Activated CD8-positive, alpha-beta memory T cell treated with anti-CD3 and anti-CD28 coated beads for 1 hour (primary cell): ENCODE measurements around the gene GOT1.

Experiments used
- DNase-seq, 2 donors: peaks; one replicate each; pipeline ENCODE4 v3.0.0-alpha.2; 2020; ENCODE audit warnings: low read depth in 1 of 2; ENCODE audit errors: extremely low read depth in 1 of 2

The GOT1 gene

DNA sequence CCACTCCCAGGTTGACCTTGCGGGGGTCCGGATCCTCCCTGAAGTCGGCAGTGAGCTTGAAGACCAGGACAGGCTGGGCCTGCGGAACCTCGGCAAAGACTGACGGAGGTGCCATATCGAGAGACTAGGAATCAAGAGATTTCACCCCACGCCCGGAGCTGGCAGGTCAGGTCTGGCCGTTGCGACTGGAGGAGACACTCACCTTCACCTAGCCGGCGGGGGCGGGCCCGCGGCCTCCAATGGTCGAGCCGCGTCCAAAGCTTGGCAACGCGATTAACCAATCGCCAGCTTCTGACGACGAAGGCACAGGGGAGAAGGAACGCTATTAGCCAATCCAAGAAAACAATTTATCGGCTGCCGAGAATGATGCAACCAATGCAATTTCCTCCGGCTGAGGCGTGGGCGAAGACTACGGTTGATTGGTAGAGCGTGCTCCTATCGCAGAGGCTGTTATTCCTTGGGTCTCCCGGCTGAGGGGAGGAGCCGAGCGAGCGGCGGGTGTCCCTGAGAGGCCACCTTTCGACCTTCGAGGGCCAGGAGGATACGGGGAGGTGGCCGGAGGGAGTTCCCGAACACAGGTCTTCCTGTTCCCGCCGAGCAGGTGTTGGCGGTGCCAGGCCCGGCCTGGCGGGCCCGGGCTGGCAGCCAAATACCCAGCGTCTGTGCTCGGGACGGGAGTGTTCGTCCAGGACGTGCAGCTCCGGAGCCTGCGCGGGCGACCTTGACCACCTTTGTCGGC is at the start of gene GOT1:
Gene GOT1, minus strand, starts transcription at position 174 of the 739 bp plus-strand sequence. Its CDS starts 59 bp downstream, at position 115.
- DNase-seq, result peak; percentile 80

DNA sequence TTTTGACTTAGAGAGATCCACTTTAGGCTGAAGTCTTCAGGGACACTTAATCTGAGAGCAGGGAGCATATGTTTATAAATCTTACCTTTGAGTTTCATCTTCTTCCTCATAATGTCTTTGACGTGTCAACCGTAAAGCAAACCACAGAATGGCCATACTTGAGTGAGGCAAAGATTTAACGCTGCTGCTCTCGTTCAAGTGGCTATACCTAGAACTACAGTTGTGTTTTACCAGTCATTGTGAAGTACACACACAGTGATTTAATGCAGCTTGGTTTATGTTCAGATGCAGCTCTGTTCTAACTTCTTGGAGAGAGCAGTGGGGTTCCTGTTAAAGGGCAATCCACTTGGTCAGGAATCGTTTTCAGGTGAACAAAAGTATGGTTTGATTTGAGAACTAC is 39.9 kb upstream of the GOT1 start:
- DNase-seq, result no peak

DNA sequence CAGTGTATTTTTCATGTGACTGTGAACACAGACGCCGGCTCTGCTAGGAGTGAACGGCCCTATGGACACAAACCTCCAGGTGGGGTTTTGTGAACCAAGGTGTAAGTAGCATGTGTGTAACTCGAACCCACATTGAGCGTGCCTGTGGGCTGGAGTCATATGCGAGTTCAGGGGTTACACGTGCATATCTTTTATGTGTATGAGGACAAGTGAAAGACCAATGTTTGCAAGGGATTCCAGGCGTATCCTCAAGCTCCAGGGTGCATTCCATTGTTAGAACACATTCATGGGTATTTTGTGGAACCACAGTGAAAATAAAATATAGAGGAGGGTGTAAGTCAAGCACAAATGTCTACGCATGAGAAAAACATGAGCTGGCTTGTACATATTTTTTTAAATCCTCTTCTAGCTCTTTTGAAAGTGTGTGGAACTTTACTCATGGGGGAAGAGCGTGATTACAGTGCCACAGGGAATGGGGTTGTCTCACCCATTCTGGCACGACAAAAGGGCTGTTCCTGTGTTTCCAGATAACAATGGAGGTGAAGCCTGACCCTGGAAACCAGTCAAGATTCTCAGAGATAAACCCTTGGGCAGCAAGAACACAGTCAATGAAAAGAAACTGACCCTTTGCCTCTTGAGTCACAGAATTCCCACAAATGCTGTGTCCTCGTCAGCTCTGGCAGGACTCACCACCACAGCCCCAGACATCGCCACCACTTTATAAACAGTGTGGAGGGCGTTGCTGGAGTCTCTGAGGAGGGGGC is 37.0 kb upstream of the GOT1 start:
- no peak for DNase-seq

DNA sequence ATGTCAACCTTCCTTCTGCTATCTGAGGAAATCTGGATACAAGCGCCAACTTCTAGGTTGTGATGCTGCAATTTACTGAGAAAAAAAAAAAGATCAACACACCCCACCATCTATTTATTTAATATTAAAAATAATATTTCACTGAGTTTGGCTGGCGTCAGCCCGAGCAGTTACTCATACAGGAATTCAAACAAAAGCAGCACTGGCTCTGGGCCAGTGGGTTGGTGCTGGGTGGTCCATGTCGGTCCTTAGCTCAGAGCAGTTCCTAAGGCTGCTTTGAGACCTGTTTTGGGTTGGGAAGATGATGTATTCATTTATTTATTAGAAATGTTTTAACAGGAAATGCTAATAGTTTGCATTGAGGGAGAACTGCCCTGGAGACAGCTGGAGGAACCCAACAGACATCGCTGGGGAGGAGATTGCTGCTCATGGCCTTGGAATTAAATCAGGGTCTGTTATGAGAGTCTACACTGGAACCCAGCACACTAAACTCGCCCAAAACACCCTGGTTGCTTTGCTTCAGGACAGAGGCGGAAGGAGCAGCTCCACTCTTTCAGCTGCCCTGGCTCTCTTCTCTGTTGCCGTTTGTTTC is 36.3 kb upstream of the GOT1 start:
- no peak for DNase-seq

DNA sequence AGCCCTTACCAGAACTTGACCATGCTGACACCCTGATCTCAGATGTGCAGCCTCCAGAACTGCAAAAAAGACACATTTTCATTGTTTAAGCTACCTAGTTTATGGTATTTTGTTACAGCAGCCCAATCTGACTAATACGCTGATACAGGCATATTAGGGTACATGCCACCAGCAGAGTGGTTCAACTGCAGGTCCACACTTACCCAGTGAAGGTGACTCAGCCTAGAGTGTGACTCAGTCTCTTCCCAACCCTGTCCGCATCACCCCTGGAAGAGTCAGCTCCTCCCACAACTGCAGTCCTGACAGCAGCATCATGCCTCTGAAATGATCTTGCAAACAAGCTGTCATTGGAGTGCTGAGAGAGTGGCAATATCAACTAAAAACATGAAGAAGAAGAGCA is 30.8 kb upstream of the GOT1 start:
- DNase-seq, result no peak

DNA sequence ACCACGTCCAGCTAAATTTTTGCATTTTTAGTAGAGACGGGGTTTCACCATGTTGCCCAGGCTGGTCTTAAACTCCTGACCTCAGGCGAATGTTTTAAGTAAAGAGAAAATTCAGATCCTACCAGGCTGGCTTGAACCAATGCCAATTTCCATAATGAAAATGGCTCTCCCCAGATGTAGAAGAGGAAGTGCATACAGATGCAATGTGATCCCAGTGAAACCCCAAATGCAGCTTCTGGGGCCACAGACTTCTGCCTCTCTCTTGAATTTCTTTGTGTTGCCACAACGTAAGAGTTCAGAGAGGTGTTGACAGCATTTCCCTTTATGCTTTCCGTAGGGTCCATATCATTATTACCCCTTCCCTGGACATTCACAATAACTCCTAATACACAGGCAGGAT is 29.6 kb upstream of the GOT1 start:
- no peak for DNase-seq

DNA sequence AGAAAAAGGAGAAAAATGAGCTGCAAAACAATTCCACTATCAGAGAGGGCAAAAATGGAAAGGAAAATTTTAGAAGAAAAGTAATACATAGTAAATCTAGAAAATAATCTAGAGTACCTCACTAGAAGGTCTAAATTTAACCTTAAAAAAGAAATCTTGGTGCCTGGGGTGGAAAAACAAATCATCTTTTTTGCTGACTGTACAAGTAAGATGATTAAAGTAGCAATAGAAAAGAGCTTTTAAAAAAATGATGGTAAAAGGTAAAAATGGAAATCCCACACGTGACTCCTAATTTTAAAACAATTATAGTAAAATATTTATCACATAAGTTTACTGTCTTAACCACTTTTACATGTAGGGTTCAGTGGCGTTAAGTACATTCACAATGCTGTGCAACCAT is 28.8 kb upstream of the GOT1 start:
- DNase-seq, result no peak

DNA sequence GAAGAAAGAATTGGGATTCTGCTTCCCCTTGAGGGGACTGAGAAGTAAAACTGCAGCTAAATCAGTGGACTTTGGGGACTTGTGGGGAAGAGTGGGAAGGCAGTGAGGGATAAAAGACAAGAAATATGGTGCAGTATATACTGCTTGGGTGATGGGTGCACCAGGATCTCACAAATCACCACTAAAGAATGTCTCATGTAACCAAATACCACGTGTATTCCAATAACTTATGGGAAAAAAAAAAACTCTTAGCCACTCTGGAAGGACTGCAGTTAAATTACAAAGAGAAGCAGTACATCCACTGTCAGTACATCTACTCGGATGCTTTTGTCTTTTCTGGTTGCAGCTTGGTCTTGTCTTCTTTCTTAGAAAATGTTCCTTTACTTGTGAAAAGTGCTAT is 27.4 kb upstream of the GOT1 start:
- no peak for DNase-seq

DNA sequence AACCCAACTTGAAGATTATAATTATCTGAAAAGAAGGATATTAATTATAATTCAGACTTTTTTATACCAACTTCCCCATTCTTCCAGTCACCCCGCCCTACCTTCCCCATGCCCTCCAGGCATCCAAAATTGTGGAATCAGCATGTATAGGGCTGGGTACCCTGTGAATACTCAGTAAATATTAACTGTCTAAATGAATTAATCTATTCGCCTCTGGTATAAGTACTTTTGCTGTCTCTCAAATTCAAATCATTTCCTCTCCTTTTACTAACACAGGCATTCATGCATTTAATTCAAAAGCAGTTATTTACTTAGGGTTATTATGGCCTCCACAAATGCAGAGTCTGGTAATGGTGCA is 26.5 kb upstream of the GOT1 start:
- DNase-seq, result no peak

DNA sequence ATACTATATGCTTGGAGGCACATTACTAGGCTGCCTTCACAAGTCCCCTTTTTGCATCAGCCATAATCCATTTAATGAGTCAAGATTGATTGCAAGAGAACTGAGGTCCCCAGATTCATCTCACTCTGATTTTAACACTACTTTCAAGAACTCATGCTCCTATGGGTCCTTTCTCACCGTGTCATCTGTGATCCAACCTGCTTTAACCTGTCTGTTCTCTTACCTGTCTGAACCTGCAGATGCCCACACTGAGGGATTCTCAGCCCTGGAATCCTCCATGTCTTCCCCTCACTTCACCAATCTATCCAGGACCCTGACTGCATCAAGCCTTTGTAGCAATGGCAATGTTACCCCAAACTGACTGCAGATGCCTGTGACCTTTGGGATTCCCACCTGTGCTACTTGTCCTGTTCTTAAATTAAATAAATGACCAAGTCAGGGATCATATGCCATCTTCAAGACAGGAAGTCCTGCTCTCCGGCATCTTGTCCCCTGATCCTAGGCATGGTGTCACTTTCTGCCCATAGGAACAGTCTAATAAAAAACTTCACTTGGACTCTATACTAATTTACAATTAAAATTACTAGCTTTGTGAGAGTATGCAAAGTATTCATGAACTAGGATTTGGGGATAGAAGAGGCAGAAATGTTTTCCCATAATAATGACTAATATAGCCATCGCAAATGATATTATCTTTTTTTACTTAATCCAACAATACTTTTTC is 25.9 kb upstream of the GOT1 start:
- no peak for DNase-seq

DNA sequence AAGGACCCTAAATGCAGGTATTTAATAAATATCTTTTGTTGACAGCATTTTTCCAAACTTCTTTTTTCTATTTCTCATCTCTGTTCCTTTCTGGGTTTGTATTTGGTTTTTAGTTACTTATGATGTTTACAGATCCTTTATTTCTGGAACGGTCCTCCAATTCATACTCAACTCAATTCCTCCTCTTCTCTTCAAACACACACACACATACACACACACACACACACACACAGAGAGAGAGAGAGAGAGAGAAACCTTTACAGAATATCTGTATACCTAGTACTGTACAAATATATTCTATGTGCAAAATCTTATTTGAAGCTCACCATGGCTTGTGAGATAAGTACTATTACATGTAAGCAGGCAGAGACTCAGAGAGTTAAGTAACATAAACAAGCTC is 21.6 kb upstream of the GOT1 start:
- DNase-seq, result no peak

DNA sequence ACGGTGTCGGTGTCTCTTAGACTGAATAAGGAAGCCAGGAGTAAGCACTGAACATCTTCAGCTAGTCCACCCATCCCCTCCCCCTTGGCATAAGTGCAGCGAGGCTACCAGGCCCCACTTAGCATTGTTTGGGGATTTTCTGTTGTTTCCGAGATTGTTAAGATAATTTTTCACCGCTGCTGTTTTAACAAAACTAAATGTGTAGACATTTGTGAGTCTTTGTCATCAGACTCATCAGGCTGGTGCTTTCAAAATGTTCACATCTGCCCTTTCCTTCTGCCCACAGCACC is 21.0 kb upstream of the GOT1 start:
- DNase-seq, result no peak

DNA sequence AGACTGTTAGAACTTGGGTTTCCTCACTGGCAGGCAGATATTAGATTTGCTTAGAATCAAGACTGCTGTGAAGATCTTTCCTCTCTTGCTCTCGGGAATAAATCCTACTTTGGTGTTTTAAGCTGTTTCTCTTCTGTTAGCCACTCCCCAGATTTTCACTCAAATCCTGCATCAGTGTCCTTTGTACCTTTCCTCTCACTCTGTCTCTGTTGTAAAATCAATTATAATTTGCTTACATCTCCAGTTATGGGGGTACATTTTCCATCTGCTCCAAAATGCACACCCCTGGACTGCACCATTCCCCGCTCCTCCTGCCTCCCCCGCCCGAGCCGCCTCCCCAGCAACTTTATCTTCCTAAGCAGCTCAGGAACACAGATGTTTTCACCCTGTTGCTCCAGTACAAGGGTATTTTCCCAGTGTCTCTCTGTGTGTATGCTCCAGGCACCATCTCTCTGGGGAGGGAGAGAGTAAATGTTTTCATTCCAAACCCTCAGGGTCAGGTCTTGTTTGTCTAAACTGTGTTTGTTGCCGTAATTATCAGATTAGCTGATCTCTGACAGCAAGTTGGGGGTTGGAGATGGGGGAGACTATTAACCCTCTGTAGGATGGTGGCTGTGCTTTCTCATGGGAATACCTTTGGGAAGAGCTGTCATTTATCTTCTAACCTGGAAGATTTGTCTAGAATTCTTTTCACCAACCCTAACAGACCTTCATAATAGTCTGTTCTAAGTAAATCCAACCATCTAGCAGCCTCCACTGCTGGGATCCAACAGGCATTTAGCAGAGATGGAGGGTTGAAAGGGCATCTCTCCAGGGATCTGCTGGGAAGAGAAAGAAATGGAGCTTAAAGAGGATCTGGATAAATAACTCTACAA is 20.4 kb upstream of the GOT1 start:
- no peak for DNase-seq

DNA sequence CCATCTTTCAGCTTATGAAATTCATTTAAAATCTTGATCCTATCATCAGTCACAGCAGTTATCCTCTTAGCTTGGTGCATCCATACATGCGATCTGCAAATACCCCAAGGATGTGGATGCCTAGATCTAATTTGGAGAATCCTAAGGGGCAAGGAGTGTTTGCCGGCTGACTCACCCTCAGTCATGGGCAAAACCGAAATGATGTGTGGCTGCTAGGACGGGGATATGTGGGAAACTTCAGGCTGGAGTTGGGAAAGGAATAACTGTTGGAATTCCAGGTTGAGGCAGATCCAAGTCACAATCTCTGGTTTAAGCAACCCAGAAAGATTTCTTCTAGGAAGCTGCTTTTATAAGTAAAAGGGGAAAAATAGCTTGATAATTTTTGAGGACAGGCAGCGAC is 19.7 kb upstream of the GOT1 start:
- DNase-seq, result no peak

DNA sequence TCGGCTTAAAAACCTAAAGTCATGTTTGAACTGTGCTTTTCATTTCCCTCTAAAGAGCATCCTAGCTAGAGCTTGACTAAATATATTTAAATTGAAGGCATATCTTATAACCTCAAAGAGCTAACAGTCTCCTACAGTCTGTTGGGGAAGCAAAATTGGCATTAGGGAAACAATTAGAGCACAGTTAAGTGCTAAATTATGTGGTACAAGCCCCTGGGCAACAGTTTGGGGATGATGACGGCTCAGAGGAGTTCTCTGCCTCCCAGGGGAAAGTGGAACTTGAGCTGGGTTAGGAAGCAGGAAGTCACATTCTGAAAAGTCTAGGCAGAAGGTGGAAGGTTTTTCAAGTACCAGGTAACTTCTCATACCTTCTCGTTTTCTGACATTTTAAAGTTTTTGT is 18.6 kb upstream of the GOT1 start:
- no peak for DNase-seq

DNA sequence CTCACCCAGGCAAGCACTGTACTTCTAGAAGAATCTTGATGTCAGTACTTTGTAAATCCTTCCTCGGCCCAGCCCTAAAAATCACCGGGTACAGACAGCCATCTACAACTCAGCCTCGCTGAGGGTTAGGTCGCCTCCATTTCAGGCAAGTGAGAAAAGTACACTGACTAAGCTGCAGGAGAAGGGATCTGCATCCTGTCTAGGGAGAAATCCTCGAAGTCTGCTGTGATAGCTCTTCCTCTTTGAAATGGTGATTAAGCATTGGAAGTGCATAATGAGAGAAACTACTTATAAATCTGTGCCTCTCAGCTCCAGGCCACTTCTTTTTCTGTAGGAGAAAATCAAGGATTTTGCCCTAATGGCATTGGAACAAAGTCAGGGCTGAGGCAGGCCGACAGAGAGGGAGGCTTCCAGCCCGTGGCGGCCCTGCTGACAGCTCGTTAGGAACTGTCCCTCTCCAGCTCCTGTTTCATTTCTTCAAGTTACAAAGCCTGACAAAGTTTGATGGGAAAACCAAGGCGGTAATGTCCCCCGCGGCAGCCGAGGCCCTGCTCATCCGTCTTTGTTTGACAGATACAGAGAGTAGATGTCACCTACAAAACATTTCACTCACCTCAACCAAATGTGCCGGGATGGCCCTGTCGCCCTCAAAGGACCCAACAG is 14.1 kb upstream of the GOT1 start:
- no peak for DNase-seq

DNA sequence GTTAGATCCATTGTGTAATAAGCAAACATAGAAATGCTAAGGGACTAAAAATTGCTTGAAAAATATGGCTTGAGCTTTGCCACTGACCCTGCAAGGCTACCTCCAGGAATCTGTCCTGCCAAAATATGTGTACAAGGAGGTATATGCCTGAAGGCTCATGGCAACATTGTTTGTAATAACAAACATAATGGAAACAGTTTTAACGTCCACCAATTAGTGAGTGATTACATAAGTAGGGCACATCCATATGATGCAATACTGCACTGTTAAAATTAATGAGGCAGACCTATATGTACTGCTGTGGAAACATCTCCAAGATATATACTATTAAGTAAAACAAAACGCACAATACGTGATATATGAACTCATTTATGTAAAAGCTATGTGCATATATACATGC is 13.1 kb upstream of the GOT1 start:
- no peak for DNase-seq

DNA sequence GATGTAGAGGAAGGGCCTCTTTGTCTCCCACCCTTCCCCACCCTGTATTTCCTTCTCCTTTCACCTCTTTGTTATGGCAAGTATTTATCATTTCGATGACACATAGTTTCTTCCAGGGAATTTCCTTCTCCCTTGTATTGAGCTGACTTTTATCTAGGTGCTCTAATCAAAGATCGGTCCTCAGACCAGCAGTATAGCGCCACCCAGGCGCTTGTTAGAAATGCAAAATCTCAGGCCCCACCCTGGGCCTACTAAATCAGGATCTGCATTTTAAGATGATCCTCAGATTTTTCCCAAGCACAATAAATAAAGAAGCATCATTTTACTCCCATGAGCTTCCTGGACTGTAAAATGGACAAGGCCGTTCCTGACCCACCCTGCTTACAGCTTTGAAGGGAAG is 12.0 kb upstream of the GOT1 start:
- DNase-seq, result no peak

DNA sequence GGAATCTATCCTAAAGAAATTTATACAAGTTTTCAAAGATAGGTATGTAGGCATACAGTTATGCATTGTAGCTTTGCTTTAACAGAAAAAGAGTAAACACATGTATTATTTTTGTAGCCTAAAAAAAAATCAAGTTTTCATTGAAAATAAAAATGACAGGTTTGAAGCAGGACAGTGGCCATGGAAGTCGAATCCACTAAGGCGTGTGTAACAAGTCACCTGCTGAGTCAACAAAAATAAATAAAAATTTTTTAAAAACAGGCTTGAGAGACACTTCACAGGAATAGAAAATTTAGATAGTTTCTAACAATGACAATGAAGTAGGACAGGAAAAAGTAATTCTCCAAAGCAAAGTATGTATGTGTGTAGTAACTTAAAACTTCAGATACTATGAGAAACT is 8.5 kb upstream of the GOT1 start:
- no peak for DNase-seq

DNA sequence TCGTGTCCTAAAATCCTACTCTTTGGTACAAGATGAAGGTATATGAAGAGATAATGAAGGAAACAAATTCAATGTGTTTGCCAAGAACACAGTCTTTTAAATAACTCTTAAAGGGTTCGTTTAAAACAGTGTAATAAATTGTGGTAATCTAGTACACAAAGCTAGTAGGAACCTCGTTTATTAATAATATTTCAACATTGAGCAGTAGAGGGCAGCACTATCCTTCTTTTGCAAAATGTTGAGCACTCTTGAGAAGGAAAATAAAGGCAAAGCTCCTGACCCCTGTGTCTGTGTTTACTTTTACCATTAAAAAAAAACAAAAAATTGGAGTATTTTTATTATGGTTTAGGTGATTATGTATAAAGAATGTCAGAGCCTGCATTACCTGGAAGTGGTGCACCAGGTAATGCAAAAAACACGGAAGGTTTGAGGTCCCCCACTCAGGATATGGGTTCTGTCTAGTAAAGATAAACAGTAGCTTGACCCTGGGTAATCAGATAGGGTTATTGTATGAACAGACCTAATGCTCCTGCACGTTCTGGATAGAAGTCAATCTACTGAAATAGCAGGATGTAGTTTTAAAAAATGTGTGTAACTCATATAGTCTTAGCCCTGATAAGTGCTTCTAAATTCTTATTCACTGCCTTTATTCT is 5.7 kb upstream of the GOT1 start:
- DNase-seq, result no peak
